GF-D8 (cell line): Measurements from ENCODE around the gene GRK6.
"Not testable (repeated sequence)": the region's sequence is repeated elsewhere in the genome, so short reads cannot be mapped to it uniquely, and the experiment has no call there.

ENCODE experiments used
- DNase-seq: peaks from one replicate; lab custom pipeline; 2025; lab: John Stamatoyannopoulos, UW

Gene GRK6

GRCh38 chr5:177397875-177398390, 28.5 kb upstream of the GRK6 start:
- DNase-seq = no peak

GRCh38 chr5:177399997-177400868, 26.2 kb upstream of the GRK6 start, which contains the start of gene PFN3:
Gene PFN3 (minus strand): TSS chr5:177400661. CDS start chr5:177400576, 85 bp downstream.
- no peak for DNase-seq

- no peak for DNase-seq
Observed at GRCh38 chr5:177402271-177403043, 24.0 kb upstream of the GRK6 start.

- DNase-seq = peak; percentile 8
Observed at GRCh38 chr5:177403102-177403791, 23.2 kb upstream of the GRK6 start.

GRCh38 chr5:177403792-177404640, 22.5 kb upstream of the GRK6 start:
- peak; percentile 69 for DNase-seq

GRCh38 chr5:177404641-177405179, 21.8 kb upstream of the GRK6 start:
- no peak for DNase-seq

- no peak for DNase-seq
Observed at GRCh38 chr5:177405312-177405711, 21.2 kb upstream of the GRK6 start.

GRCh38 chr5:177405805-177406204, 20.7 kb upstream of the GRK6 start:
- peak; percentile 56 for DNase-seq

- DNase-seq = no peak
Observed at GRCh38 chr5:177409043-177409801, 17.3 kb upstream of the GRK6 start, which contains the start of gene F12. Gene F12 (minus strand): TSS chr5:177409564. CDS start chr5:177409527, 37 bp downstream.

GRCh38 chr5:177410575-177410974, 15.9 kb upstream of the GRK6 start:
- DNase-seq = peak; percentile 50

GRCh38 chr5:177412603-177413233, 13.8 kb upstream of the GRK6 start:
- DNase-seq = no peak

- DNase-seq = no peak
Observed at GRCh38 chr5:177414481-177414880, 12.0 kb upstream of the GRK6 start.

GRCh38 chr5:177417081-177417480, 9.4 kb upstream of the GRK6 start:
- DNase-seq = not testable (repeated sequence)

- DNase-seq = no peak
Observed at GRCh38 chr5:177419046-177419445, 7.4 kb upstream of the GRK6 start.

GRCh38 chr5:177420472-177420871, 6.0 kb upstream of the GRK6 start:
- DNase-seq = not testable (repeated sequence)

GRCh38 chr5:177421062-177421798, 5.2 kb upstream of the GRK6 start:
- no peak for DNase-seq

- no peak for DNase-seq
Observed at GRCh38 chr5:177423671-177424070, 2.8 kb upstream of the GRK6 start.

- no peak for DNase-seq
Observed at GRCh38 chr5:177425196-177425800, 1.2 kb upstream of the GRK6 start.
